Cardiac fibroblast (primary cell): ENCODE data around the gene TCEAL9.

Experiments
- DNase-seq, 2 donors: peaks; one replicate each; pipeline versions ENCODE4 v3.0.0 to v3.0.0-alpha.2; 2010; ENCODE audit warnings: low read depth in 2 of 2
- H3K4me3 ChIP-seq, 2 donors: replicated peaks in 1 of 2; 1 replicate in 1 of 2; 2 replicates in 1 of 2; pipeline ENCODE4 v1.5.1; 2011; ENCODE audit warnings: low read depth in 2 of 2, low read length in 2 of 2, mild to moderate bottlenecking in 2 of 2, moderate library complexity in 1 of 2
- TF ChIP-seq, protein P1 (sequence below): IDR thresholded peaks from one replicate; pipeline ENCODE4 v1.5.1; 2011; ENCODE audit warnings: low read depth, mild to moderate bottlenecking, low read length, inconsistent platforms

Gene TCEAL9

DNA sequence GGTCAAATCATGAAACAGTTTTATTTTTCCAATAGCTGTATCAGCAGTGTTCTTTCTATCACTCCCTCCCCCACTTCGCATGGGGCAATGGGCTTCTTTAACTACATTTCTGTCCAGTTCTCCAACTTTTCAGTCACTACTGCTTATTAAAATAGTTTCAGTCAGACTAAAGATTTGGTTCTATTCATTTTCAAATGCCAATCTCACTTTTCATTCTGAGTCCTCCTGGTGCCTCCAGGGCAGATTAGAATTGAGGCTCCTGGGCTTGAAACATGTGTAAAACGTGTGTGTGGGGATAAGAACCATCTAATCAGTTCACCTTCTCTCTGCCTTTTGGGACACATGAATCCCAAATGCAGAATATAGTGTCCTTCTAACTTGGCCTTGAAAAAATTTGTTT lies 16.6 kb downstream of the TCEAL9 start:
- TF ChIP-seq, protein P1, sequence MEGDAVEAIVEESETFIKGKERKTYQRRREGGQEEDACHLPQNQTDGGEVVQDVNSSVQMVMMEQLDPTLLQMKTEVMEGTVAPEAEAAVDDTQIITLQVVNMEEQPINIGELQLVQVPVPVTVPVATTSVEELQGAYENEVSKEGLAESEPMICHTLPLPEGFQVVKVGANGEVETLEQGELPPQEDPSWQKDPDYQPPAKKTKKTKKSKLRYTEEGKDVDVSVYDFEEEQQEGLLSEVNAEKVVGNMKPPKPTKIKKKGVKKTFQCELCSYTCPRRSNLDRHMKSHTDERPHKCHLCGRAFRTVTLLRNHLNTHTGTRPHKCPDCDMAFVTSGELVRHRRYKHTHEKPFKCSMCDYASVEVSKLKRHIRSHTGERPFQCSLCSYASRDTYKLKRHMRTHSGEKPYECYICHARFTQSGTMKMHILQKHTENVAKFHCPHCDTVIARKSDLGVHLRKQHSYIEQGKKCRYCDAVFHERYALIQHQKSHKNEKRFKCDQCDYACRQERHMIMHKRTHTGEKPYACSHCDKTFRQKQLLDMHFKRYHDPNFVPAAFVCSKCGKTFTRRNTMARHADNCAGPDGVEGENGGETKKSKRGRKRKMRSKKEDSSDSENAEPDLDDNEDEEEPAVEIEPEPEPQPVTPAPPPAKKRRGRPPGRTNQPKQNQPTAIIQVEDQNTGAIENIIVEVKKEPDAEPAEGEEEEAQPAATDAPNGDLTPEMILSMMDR: no peak
- DNase-seq: no peak
- no peak overlapping the region for H3K4me3 ChIP-seq

- no peak overlapping the region for H3K4me3 ChIP-seq
- DNase-seq: peak in 1 of 2 donors; percentile 62
- TF ChIP-seq, protein P1: no peak
These were observed 17.3 kb downstream of the TCEAL9 start for GRCh38 chrX:103373581-103373980.

DNA sequence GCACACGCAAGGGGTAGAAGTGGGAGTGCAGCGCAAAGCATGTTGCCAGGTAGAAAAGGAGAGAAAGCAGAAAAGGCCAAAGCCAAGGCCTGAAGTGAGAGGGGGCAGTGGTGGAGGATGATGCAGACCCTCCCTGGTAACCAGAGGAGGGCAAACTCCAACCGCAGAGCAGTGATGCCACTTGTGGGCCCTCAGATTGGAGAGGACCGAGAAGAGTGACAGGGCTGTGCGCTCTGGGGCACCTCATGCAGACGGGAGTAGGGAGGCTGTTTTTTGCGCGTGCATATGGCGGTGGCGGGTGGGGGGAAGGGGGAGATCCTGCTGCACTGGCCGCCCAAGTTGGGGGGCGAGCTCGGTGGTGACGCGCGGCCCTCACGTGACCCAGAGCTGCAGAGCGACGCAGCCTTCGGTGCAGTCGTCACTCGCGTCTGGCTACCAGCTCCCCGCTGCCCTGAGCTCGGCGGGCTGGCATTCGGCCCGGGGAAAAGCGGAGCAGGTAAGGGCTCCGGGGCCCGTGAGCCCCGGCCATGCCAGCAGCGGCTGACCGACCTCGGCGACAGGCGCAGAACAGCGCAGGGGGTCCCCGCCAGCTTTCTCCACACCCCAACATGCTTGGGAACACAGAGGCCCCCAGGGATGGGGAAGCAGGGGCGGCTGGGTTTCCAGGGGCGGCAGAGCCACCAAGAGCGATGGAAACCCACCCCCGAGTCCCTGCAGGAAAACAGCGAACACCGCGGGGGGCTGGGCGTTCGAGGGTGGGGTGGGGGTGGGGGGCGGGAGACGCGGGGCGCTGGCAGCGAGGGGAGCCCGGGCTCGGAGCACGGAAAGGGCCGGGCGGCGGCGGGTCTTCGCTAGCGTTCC lies 20.0 kb downstream of the TCEAL9 start, which contains the start of gene BEX3:
TSS of gene BEX3 (plus strand) at position 421 of the 861 bp plus-strand sequence. CDS start 984 bp downstream, outside the sequence.
- TF ChIP-seq, protein P1: no peak
- H3K4me3 ChIP-seq: peak within 1 kb of the TSS; percentile 74 to 81
- DNase-seq: peak; percentile 47 to 77

DNA sequence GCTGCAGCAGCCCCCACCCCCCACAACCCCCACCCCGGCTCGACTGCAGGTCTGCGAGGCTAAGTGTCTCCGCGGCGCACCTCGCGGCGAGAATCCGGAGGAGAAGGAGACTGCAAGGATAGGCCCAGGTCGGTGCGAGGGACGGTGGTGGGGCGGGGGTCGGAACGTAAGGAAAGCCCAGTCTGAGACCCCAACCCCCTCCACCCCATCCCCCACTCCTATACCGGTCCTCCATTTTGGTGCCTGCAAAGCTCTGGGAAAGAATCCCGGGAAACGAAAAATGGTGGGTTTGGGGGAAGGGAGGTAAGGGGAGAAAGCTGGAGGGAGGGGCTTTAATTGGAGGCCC lies 20.6 kb downstream of the TCEAL9 start:
- H3K4me3 ChIP-seq: peak overlapping the region; percentile 74 to 81
- TF ChIP-seq, protein P1: no peak
- DNase-seq: peak in 1 of 2 donors; percentile 58

GRCh38 chrX:103378990-103379389 lies 22.7 kb downstream of the TCEAL9 start:
- no peak overlapping the region for H3K4me3 ChIP-seq
- TF ChIP-seq, protein P1: no peak
- no peak for DNase-seq

DNA sequence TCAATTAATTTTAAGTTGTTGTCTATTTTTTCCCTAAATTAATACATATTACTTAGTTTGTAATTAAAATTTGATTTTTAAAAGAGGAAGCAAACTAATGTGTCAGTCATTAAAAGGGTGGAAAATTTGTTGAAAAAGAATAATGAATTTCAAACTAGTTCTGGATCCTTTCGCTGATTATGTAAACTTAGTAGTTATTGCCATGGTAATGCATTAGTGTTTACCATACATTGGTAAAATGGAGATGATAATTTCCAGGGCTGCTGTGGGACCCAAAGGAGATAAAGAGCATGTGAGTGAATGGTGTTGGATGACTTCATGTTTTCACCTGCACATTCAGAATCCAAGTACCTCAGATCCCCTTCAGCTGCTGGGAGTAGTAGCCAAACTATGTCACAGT lies 26.6 kb downstream of the TCEAL9 start:
- H3K4me3 ChIP-seq: no peak overlapping the region
- no peak for DNase-seq
- TF ChIP-seq, protein P1: no peak
